ENCODE measurements around the gene TMEM108.

The TMEM108 gene

DNA sequence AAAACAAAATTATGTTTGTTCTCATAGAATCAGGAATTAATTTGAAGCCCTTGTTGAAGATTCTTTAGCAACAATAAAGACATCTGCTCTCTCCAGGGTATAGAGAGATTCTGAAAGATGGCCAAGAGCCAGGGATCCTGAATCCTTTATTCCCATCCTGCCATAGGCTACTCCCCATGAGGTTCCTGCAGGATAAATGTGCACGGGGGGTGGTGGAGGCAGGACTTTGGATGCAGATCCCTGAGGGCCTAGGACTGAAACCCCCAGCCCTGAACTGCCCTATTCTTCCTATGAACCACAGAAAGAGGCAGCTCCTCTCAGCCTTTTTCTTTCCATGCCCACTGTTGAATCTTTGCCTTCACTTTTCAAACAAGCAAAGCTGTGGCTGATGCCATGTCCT, 17.1 kb downstream of the TMEM108 start:
- DNase-seq (ENCODE audit: low read depth) = no peak

DNA sequence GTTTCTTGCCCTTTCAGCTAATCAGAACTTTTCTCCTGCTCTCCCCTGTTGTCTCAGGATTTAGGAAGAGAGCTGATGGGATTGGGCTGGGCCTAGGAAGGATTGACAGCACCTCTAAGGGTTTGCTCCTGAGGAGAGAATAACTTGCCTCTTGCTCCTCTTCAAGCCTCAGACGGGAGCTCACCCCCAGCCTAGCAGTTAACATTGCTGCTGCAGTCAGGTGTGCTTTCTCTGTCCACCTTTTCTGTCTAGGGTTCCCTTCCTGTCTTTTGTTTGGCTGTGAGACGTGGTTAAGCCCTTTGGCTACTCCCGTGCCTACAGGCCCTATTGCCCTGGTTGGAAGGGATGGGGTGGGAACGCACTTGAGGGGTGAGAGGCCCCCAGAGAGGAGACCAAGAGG, 20.1 kb downstream of the TMEM108 start:
- no peak for DNase-seq (ENCODE audit: low read depth)

- DNase-seq (ENCODE audit: low read depth) = no peak
These were observed 20.6 kb downstream of the TMEM108 start for GRCh38 chr3:133058831-133059230.

DNA sequence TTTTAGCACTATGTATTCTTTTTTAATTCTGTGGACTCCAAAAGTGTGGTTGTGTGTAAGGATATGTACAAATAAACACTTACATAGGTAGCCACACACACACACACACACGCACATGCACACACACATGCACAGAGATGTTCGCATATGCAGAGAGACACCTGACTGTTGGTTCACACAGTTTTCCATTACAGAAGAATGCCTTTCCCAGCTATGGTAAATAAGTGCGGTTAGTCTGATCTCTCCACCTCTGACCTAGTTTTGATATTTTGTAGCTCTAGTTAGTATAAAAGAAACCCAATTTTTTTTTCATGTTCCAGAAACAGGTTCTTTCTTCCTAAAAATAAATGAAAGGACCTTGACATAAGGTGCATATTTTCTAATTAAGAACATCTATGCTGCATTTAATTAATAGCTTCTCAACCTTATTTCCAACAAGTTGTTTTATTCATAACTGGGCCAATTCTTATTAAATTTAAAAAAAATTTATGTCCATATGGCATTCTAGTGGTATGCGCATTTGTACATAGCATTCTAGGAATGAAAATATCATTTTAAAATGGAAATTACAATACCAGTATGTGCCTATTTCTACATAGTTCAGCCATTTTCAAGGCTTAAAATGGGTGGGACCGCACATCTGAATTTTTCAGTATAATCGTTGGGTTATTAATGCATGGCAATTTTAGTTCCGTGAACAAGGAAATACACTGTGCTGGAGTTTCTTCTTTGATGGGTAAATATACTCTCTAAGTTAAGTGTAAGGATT, 27.2 kb downstream of the TMEM108 start:
- DNase-seq (ENCODE audit: low read depth) = no peak

DNA sequence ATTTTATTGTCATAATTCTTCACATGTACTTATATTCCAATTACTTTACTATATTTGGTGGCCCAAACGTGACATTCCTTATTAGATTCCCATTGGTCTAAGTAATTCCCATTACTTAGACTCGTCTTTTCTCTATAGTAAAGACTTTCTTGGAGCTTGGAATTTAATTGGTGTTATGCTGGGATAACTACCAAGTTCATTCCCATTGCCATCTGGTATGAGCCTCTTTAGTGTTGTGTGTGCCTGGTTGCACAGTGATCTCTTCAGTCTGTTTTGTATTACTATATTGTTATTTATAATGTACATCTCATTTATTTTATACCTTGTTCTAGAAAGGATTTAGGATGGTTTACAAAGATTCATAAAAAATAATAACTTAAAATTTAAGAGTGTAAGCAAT, 27.8 kb downstream of the TMEM108 start:
- no peak for DNase-seq (ENCODE audit: low read depth)

DNA sequence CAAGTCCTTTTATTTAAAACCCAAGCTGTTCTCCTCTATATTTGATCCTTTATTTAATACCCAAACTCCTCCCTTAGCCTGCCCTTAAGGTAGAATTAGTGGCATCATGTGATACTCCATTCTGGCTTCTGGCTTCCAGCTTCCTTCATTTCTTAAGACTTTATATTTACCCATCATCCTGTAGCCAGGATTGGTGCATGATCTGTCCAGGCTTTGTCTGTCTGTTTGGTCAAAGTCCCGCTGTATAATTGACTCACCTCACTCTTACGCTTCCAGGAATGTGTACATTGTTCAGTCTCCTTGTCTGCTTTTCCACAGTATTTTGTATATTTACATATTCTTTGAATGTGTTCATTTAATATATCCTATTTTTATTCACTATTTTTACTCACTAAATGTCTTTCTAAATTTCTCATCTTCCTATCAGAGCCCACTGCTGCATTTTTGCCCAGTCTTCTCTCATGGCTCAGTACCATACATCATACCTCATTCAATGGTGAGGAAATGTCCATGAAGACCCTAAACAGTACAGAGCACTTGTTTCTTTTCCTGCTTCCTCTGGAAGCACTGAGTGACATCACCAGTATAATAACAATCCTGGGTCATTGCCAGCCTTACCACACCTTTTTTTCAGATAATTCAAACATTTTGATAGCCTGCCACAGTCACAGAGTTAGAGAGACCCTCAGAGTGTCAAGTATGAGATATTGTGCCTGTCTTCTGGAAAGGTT, 31.5 kb downstream of the TMEM108 start:
- DNase-seq (ENCODE audit: low read depth) = no peak

- no peak for DNase-seq (ENCODE audit: low read depth)
These were observed 36.8 kb downstream of the TMEM108 start for GRCh38 chr3:133074977-133075376.

GRCh38 chr3:133077688-133078087, 39.5 kb downstream of the TMEM108 start:
- DNase-seq (ENCODE audit: low read depth) = no peak

GRCh38 chr3:133079621-133080020, 41.4 kb downstream of the TMEM108 start:
- DNase-seq (ENCODE audit: low read depth) = no peak

- no peak for DNase-seq (ENCODE audit: low read depth)
These were observed 42.8 kb downstream of the TMEM108 start for GRCh38 chr3:133081016-133081415.

DNA sequence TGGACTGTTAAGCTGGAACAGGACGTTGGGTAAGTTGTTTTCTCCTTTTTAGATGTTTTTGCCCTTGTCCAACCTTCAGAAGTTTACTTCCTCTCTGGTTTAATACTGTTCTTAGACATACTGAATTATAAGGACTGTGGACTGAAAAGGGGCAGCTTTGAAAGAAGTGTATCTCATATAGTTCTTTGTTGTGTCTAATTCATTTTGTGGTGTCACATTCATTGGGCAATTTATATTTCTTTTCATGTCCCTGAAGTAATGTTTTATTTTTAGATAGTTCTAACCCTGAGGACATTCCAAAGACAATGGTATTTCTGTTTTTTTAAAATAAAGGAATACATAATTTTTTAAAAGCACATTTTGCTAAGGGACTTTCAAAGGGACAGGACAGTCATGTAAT, 45.2 kb downstream of the TMEM108 start:
- DNase-seq (ENCODE audit: low read depth) = no peak

DNA sequence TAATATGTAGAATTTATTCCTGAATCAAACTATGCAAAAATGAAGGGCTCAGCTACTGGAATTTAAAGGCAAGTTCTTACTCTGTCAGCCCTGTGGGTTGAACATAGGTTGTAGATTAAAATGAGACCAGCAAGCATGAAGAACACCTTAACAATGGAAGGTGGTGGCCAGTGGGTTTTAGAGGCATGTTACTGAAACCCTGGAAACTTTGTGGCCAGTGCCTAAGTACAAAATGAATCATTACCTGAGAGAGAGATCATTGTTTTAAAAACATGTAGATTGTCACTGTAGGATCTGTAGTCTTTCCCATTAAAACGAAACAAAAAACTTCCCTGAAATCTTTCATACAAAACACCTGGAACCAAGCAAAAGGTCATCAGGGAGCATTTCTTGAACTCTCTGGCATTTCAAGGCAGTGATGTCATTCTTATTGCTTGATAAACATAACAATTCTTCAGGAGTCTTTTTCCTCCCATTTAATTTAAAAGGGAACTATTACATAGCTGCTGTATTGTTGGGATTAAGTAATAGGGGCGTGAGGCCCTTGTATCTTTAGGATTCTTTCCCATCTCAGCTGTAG, 51.8 kb downstream of the TMEM108 start:
- DNase-seq (ENCODE audit: low read depth) = no peak

DNA sequence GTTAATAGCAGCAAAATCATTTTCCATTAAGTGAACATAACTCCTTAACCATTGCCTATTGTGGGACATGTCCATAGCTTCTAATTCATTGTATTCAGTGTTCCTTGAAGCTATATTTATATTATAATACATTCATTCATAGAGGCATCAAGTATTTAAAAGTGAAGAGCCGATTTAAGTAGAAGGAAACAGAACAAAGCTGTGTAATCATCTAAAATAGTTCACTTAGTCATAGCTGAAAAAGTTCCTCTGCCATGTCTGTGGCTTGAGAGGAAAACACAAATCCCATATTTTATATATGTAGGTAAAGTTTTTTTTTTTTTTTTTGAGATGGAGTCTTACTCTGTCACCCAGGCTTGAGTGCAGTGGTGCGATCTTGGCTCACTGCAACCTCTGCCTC, 54.5 kb downstream of the TMEM108 start:
- DNase-seq (ENCODE audit: low read depth) = no peak

DNA sequence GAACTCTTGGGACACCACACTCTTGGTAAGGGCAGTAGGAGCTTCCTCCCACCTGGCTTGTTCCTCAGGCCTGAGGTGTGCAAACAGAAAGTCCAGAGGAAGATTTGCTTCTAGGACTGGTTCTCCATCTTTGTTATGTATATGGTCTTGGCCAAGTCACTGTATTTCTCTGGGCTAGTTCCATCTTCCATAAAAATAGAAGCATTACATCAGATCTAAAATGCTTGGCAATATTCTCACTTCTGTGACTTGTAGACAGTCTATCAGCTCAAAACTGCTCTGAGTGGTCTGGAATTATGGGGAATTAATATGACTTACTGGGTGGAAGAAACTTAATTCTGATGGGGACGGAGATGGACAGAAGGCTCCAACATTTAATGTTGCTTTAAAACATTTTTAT, 55.2 kb downstream of the TMEM108 start:
- DNase-seq (ENCODE audit: low read depth) = no peak

DNA sequence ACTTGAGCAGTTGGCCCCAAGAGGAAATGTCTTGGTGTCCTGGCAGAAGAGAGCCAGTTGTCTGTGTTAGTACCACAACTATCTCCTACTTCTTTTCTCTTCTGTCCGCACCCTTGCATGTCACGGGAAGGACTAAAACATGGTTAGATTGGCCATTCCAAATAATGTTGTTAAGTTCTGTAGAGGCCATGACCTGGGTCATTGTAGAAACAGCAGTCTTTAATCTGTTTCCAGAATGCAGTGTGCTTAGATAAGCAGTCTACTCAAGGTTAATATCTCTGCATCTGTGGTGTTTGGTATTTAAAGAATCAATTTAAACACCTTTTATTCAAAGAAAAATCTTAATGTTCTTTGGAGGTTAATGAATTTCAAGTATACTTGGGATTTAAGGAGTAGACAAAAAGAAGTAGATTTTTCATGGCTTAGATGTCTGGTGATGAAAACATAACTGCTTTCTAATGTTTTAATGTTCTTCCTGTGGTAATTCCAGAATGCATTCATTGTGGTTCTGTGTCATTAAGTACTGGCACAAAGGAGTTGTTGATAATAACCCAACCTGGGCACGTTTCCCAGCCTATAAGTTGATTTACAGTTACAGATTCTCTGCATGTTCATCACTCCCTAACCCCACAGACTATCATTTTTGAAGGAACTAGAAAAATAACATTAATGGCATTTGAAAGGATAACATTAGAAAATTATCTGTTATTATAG, 58.9 kb downstream of the TMEM108 start:
- DNase-seq (ENCODE audit: low read depth) = no peak

- no peak for DNase-seq (ENCODE audit: low read depth)
These were observed 65.5 kb downstream of the TMEM108 start for GRCh38 chr3:133103706-133104105.

DNA sequence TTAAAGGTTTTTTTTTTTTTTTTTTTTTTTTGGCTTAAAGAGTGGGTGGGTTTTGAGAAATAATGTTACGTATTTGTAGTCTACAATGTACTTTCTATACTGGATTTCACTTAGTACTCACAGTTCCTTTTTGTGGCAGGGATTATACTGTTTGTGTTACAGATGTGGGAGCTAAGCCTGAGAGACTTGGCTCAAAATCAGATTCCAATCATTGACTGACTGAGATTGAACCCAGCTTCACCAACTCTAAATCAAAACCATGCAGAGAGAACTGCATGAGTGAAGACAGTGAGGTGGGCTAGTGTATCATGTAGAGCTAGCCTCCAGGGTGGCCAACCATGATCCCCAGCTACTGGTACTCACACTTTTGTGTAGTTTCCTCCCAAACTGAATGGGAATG, 68.0 kb downstream of the TMEM108 start:
- DNase-seq (ENCODE audit: low read depth) = no peak

DNA sequence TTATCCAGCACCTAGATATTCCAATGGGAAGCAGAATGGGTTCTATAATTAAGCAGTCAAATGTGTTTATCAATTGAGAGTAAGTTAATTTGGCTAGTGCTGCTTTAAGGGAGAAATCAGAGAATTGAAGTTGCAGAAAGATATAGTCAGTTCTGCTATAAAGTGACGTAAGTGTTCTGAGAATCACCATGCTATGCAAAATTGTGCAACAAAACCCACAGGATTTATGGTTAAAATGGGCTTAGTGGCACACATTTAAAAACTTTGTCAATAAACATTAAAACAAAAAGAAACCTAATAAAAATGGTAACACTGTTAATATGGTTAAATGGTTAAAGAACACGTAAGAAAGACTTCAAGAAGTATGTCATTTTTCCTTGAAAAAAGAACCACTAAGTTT, 74.5 kb downstream of the TMEM108 start:
- no peak for DNase-seq (ENCODE audit: low read depth)

DNA sequence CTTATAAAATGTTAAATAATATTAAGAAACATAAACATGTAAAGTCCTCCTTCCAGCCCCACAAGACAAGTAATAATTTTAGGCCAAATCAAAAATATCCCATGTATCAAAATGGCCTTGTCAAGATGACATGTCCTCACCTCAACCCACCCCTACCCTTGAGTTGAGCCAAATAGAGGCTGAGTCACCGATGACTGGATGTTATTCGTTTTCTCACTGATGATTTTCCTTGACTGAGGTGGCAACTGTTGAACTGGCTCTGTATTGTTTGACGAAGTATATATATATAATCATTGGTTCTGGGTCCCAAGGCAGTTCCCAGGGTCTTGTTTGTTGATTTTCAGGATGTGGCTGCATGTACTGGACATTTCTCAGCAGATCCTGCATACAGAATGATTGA, 75.3 kb downstream of the TMEM108 start:
- DNase-seq (ENCODE audit: low read depth) = no peak

GRCh38 chr3:133113927-133114597, 75.9 kb downstream of the TMEM108 start:
- DNase-seq (ENCODE audit: low read depth) = no peak

- no peak for DNase-seq (ENCODE audit: low read depth)
These were observed 77.0 kb downstream of the TMEM108 start for GRCh38 chr3:133115176-133115575.

DNA sequence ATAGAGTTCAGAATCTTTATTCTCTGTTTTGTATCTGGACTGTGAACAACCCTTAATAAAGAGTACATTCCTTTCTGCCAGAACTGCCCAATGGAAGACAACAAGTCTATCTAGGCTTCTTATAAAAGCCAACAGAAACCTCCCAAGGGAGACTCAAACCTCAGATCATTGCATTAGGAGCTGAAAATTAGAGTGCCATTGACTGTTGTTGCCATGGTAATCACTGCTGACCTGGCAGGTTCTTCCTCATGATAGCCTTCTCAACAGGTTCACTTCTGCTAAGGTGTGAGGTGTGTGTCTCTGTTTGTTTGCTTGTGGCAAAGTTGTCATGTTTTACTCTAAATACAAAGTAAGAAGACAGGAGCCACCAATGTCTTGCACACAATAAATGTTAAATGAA, 79.2 kb downstream of the TMEM108 start:
- DNase-seq (ENCODE audit: low read depth) = no peak
